ENCODE measurements around the gene TNFSF9. TPM values are rescaled to one million over a fixed set of nuclear protein-coding genes. Genes with fewer than 3 reads are reported as not detected.
A peak's percentile ranks its signal among the peaks of the same experiment; 100 is the strongest.
"Not testable (repeated sequence)": the region's sequence is repeated elsewhere in the genome, so short reads cannot be mapped to it uniquely, and the experiment has no call there.

The TNFSF9 gene
- total RNA-seq, 1 donor from 2014 or later: 7.4 TPM

- intact Hi-C loops (cut with DNase I): no loop called here
- H3K9me3 ChIP-seq: no peaks in the 10 kb centered on the region
- ATAC-seq (peak; percentile 89), DNase-seq (no peak)
- H3K4me3 ChIP-seq: no peak overlapping the region
- H3K27me3 ChIP-seq: no peaks in the 10 kb centered on the region
- no peak for TF ChIP-seq CTCF (IDR thresholded peaks at IDR 0.05)
- peak overlapping the region; percentile 60 for H3K27ac ChIP-seq
- no peaks in the 10 kb centered on the region for H3K4me1 ChIP-seq
- no peaks in the 10 kb centered on the region for H3K36me3 ChIP-seq
These were observed 46.8 kb downstream of the TNFSF9 start for GRCh38 chr19:6577476-6578125.

- no peak for DNase-seq
- intact Hi-C loops (cut with DNase I): no loop called here
- H3K27ac ChIP-seq: no peak overlapping the region
- no peaks in the 10 kb centered on the region for H3K27me3 ChIP-seq
- no peak overlapping the region for H3K4me3 ChIP-seq
- H3K36me3 ChIP-seq: no peaks in the 10 kb centered on the region
- ATAC-seq: no peak
- no peaks in the 10 kb centered on the region for H3K4me1 ChIP-seq
- H3K9me3 ChIP-seq: no peaks in the 10 kb centered on the region
- TF ChIP-seq CTCF (IDR thresholded peaks at IDR 0.05): no peak
These were observed 48.8 kb downstream of the TNFSF9 start for GRCh38 chr19:6579450-6580178.

GRCh38 chr19:6580313-6580712 is 49.5 kb downstream of the TNFSF9 start:
- Histone ChIP-seq H3K9me3 (no peaks in the 10 kb centered on the region), H3K36me3 (no peaks in the 10 kb centered on the region), H3K4me3 (no peak overlapping the region), H3K4me1 (no peaks in the 10 kb centered on the region), H3K27me3 (peaks cover 2% of the 10 kb centered on the region), H3K27ac (no peak overlapping the region)
- intact Hi-C loops (cut with DNase I): no loop called here
- DNase-seq (no peak), ATAC-seq (no peak)
- TF ChIP-seq CTCF (IDR thresholded peaks at IDR 0.05): no peak

DNA sequence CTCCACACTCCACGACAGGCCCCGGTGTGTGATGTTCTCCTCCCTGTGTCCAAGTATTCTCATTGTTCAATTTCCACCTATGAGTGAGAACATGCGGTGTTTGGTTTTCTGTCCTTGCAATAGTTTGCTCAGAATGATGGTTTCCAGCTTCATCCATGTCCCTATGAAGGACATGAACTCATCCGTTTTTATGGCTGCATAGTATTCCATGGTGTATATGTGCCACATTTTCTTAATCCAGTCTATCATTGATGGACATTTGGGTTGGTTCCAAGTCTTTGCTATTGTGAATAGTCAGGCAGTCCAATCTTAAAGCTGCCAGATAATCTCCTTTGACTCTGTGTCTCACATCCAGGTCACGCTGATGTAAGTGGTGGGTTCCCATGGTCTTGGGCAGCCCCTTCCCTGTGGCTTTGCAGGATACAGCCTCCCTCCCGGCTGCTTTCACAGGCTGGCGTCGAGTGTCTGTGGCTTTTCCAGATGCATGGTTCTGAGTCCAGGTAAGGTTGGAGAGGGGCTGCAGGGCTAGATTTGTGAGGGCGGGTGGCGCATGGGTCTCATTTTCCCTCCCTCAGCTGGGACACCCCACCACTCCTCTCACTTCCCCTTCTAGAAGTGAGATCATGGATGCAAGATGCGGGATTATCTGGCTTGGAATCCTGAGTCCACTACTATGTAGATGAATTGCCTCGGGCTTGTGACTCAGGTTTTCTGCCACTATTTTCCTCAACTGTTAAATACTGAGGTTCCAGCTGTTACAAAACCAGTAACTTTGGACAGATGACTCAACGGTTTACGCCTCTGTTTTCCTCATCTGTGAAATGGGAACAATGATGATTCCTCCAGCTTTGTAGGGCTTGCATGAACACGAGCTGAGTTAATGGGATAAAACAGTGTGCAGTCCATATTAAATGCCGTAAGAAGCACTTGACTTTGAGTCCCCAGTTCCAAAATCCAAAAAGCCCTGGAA is 52.0 kb downstream of the TNFSF9 start:
- H3K4me1 ChIP-seq; H3K9me3 ChIP-seq; H3K27ac ChIP-seq; ATAC-seq; intact Hi-C loops (cut with DNase I); H3K4me3 ChIP-seq; H3K36me3 ChIP-seq; DNase-seq: not testable (repeated sequence)
- peaks cover 27% of the 10 kb centered on the region for H3K27me3 ChIP-seq

Other genes starting within 250 kb of the TNFSF9 start
- gene ACER1, start 197.4 kb upstream of the TNFSF9 start, total RNA-seq: not detected
- 57.7 TPM for gene CLPP, start 169.5 kb upstream of the TNFSF9 start, total RNA-seq
- 57.2 TPM for gene ALKBH7, start 158.2 kb upstream of the TNFSF9 start, total RNA-seq
- gene PSPN, start 155.1 kb upstream of the TNFSF9 start, total RNA-seq: 1.7 TPM
- 47.4 TPM for gene GTF2F1, start 137.9 kb upstream of the TNFSF9 start, total RNA-seq
- 186 TPM for gene KHSRP, start 106.2 kb upstream of the TNFSF9 start, total RNA-seq
- not detected for gene SLC25A41, start 97.3 kb upstream of the TNFSF9 start, total RNA-seq
- gene SLC25A23, start 71.2 kb upstream of the TNFSF9 start, total RNA-seq: 51.4 TPM
- 48.4 TPM for gene CRB3, start 66.8 kb upstream of the TNFSF9 start, total RNA-seq
- gene DENND1C, start 49.2 kb upstream of the TNFSF9 start, total RNA-seq: 8.7 TPM
- 0.58 TPM for gene TUBB4A, start 28.7 kb upstream of the TNFSF9 start, total RNA-seq
- gene CD70, start 60.1 kb downstream of the TNFSF9 start, total RNA-seq: 1.7 TPM
- gene TNFSF14, start 139.1 kb downstream of the TNFSF9 start, total RNA-seq: 4.4 TPM
- 1,129 TPM for gene C3, start 189.6 kb downstream of the TNFSF9 start, total RNA-seq
- gene GPR108, start 206.6 kb downstream of the TNFSF9 start, total RNA-seq: 81.2 TPM
- 88.1 TPM for gene TRIP10, start 208.7 kb downstream of the TNFSF9 start, total RNA-seq
- 26.0 TPM for gene SH2D3A, start 236.4 kb downstream of the TNFSF9 start, total RNA-seq
- 31.6 TPM for gene VAV1, start 241.7 kb downstream of the TNFSF9 start, total RNA-seq

Data from upper lobe of right lung (tissue), 1 donor.